Frontal cortex (tissue), 4 donors: Measurements from ENCODE around the gene CLMN. TPM values are rescaled to one million over a fixed set of nuclear protein-coding genes. Genes with fewer than 3 reads are reported as not detected.

Experiments used
- DNase-seq, 2 donors: peaks; one replicate each; pipeline ENCODE4 v3.0.0; 2012; ENCODE audit warnings: low spot score in 2 of 2
- FAIRE-seq: peaks from 2 replicates; lab custom pipeline; 2012; peaks lifted over from hg19 to GRCh38; lab: Jason Lieb, UNC
- small RNA-seq: library from RNA; depleted of rRNA; stranded (forward); fragments of <200 nt; gene quantifications from one replicate; pipeline ENCODE3, GENCODE V24; 2014
- total RNA-seq: library from RNA; depleted of rRNA; stranded (reverse); fragments of >200 nt; gene quantifications from one replicate; pipeline ENCODE4 v1.2.3, GENCODE V29; 2014
- donor health status: control.
- donor health status: control.
- donor health status: control.

The CLMN gene
- total RNA-seq, 1 donor from 2014 or later: 0.82 TPM

DNA sequence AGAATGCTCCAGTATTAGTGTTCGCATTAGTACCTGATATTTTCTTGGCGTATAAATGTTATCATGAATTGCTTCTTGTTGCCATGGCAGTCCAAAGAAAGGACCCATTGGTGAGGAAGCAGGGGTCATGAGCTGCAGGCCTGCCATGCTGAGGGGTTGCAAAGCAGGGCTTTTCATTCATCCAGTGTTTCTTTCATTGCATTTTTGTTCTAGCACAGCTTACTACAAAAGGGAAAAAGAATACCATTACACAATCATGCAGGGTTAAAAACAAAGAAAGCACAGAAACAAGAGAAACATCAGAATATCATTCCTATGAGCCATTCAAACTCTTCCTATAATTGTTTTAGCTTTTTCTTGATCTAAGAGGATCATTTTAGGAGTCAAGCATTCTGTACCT lies 186.4 kb downstream of the CLMN start:
- FAIRE-seq (no peak), DNase-seq (no peak)

- FAIRE-seq: no peak
- no peak for DNase-seq
Measured at GRCh38 chr14:95132760-95133159, 186.9 kb downstream of the CLMN start.

Small RNA genes lying within 50 kb of the gene (small RNA-seq; reads per million reads assigned to genes)
- 0.13 reads per million for gene MIR3173

Other genes starting within 250 kb of the CLMN start
- gene DICER1, start 162.4 kb downstream of the CLMN start, total RNA-seq: 226 TPM
- 1.2 TPM for gene SYNE3, start 196.7 kb upstream of the CLMN start, total RNA-seq
- gene GLRX5, start 215.1 kb upstream of the CLMN start, total RNA-seq: 31.8 TPM